ENCODE data around the gene EBP.

The EBP gene

GRCh38 chrX:48521353-48522243, at the start of gene EBP:
Gene EBP (plus strand): TSS chrX:48521808. CDS start chrX:48523772, 1,964 bp downstream.
- FAIRE-seq: no peak

- no peak for FAIRE-seq
These were observed 49.4 kb upstream of the EBP start for GRCh38 chrX:48472225-48472624.

GRCh38 chrX:48472851-48473703, 48.5 kb upstream of the EBP start:
- FAIRE-seq: no peak

- no peak for FAIRE-seq
These were observed 48.0 kb upstream of the EBP start for GRCh38 chrX:48473704-48473990.

- no peak for FAIRE-seq
These were observed 47.5 kb upstream of the EBP start for GRCh38 chrX:48474127-48474526.

- FAIRE-seq: no peak
These were observed 47.0 kb upstream of the EBP start for GRCh38 chrX:48474581-48474980.

GRCh38 chrX:48475296-48475695, 46.3 kb upstream of the EBP start:
- FAIRE-seq: no peak

- FAIRE-seq: peak; percentile 65
These were observed 45.6 kb upstream of the EBP start, which contains the start of gene FTSJ1 for GRCh38 chrX:48475774-48476577. Gene FTSJ1 (plus strand): TSS chrX:48476199. CDS start chrX:48478048, 1,849 bp downstream.

- no peak for FAIRE-seq
These were observed 44.7 kb upstream of the EBP start for GRCh38 chrX:48476919-48477318.

- no peak for FAIRE-seq
These were observed 43.5 kb upstream of the EBP start for GRCh38 chrX:48477960-48478755.

GRCh38 chrX:48478806-48479205, 42.8 kb upstream of the EBP start:
- no peak for FAIRE-seq

- no peak for FAIRE-seq
These were observed 41.5 kb upstream of the EBP start for GRCh38 chrX:48480142-48480541.

GRCh38 chrX:48480583-48480982, 41.0 kb upstream of the EBP start:
- no peak for FAIRE-seq

- no peak for FAIRE-seq
These were observed 39.1 kb upstream of the EBP start for GRCh38 chrX:48482526-48482925.

- FAIRE-seq: no peak
These were observed 34.2 kb upstream of the EBP start for GRCh38 chrX:48487362-48487798.

GRCh38 chrX:48488034-48488433, 33.6 kb upstream of the EBP start:
- FAIRE-seq: no peak

- no peak for FAIRE-seq
These were observed 32.3 kb upstream of the EBP start for GRCh38 chrX:48489296-48489695.

- FAIRE-seq: no peak
These were observed 31.7 kb upstream of the EBP start for GRCh38 chrX:48489892-48490291.

GRCh38 chrX:48490661-48491060, 30.9 kb upstream of the EBP start:
- no peak for FAIRE-seq

GRCh38 chrX:48491809-48492208, 29.8 kb upstream of the EBP start:
- no peak for FAIRE-seq

- no peak for FAIRE-seq
These were observed 29.2 kb upstream of the EBP start for GRCh38 chrX:48492293-48492910.
